Fibroblast of the aortic adventitia (primary cell): ENCODE data around the gene LIMS1. TPM values are rescaled to one million over a fixed set of nuclear protein-coding genes. Genes with fewer than 3 reads are reported as not detected.
A peak's percentile ranks its signal among the peaks of the same experiment; 100 is the strongest.
"Not testable (repeated sequence)": the region's sequence is repeated elsewhere in the genome, so short reads cannot be mapped to it uniquely, and the experiment has no call there.

Source experiments
- DNase-seq: peaks from one replicate; pipeline ENCODE4 v3.0.0-alpha.2; 2010; ENCODE audit warnings: low read depth
- H3K4me3 ChIP-seq: 2 replicates; pipeline ENCODE4 v1.5.1; 2011; ENCODE audit warnings: low read depth, mild to moderate bottlenecking, control low read depth, low read length, moderate library complexity
- CTCF ChIP-seq: IDR thresholded peaks from 2 replicates; pipeline ENCODE4 v1.5.1; 2011; ENCODE audit warnings: mild to moderate bottlenecking, low read length, control low read depth, inconsistent platforms; ENCODE audit not compliant: insufficient read depth
- total RNA-seq: library from RNA; depleted of rRNA; stranded (reverse); fragments of >200 nt; gene quantifications from 2 replicates; pipeline ENCODE4 v1.2.3, GENCODE V29; 2012; ENCODE audit warnings: low replicate concordance

LIMS1 gene
- total RNA-seq, 1 donor: 91.2 TPM

GRCh38 chr2:108664979-108665378, 130.7 kb downstream of the LIMS1 start:
- not testable (repeated sequence) for DNase-seq, H3K4me3 ChIP-seq

DNA sequence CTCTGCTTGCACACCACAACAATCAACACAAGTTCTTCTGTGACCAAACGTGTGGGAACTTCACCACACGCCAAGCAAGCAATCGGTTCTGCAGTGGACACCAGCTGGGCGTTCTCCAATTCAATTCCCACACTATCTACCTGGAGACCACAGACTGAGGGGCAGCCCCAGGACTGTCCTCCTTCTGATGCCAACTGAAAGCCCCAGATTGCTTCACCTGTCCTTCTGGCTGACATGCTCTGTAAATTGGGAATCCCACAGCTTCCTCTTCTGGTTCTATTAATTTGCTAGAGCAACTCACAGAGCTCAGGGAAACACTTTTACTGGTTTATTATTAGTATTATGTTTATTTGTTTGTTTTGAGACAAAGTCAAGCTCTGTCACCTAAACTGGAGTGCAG, 131.7 kb downstream of the LIMS1 start:
- H3K4me3 ChIP-seq, DNase-seq: not testable (repeated sequence)

- peak; percentile 46 for DNase-seq
- not testable (repeated sequence) for H3K4me3 ChIP-seq
Measured at GRCh38 chr2:108667140-108667539, 132.9 kb downstream of the LIMS1 start.

DNA sequence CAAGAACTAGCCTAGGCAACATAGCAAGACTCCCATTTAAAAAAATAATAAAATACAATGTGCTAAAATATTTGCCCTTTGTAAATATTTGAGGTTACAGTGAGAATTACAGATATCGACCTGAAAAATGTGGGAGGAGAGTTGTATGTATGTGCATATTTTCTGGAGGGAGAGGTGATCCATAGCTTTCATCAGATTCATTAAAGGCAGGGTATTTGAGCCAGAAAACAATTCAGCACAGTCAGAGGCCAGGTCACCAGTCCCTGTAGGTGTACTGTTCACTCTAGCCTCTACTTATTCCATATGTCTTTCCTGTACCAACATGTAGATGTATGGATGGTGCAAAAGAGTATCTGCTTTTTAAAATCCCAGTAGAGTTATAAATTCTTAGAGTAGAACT, 136.0 kb downstream of the LIMS1 start:
- DNase-seq: not testable (repeated sequence)

DNA sequence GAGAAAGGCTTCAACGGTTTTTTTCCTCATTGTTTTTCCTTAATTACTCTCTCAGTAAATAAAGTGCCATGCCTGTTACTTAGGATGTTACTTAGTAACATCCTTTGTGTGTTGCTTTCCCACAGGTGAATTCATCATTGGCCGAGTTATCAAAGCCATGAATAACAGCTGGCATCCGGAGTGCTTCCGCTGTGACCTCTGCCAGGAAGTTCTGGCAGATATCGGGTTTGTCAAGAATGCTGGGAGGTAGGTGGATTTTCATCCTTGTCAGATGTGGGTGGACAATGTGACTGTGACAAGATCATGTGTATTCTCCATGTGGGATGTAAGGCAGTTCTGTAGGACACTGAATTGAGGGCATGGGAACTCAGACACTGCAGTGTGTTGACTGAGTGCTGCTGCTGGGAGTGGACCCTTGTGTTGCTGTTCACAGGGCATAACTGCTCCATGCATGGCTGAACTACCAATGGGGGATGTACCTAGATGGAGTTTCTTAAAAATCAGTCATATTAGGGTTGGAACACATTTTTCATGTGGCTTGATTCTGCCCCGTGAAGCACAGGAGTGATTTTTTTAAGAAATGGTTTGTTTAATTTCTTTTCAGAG, 138.0 kb downstream of the LIMS1 start:
- not testable (repeated sequence) for H3K4me3 ChIP-seq, DNase-seq

More for the DNA sequence above, 136.0 kb downstream of the LIMS1 start:
- H3K4me3 ChIP-seq: not testable (repeated sequence)

DNA sequence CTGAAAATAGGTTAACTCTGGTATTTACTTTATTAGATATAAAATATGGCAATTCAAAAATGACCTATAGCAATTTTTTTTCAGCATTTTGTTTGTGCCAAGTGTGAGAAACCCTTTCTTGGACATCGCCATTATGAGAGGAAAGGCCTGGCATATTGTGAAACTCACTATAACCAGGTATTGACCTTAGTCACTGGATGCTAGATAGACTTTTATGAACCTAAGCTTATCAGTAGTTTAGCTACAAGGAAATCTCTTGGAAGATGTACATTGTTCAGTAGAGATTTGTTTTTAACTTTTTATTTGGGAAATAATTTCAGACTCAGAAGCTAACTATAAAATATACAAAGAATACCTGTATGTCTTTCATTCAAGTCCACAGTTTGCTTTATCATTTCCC, 142.3 kb downstream of the LIMS1 start:
- DNase-seq: not testable (repeated sequence)

DNA sequence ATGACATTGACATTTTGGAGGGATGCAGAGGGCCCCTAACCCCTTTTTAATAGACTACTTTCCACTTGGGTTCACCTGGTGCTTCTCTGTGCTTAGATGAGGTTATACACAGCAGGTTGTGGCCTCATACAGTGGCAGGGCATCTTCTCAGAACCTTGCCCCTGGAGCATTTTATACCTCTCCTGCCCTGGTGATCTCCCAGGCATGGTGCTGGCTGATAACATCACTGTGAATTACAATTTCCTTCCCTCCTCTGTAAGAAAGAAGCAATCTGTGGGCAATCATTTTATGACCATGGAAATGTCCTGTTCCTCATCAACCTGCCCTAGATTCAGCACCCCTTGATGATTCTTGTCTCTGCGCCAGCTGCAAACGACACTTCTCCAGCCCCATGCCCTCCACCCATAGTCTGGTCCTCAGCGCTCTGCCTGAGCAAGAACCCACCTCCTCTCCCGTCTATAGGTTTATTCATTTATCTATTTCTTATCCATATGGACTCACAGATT, 143.0 kb downstream of the LIMS1 start:
- not testable (repeated sequence) for H3K4me3 ChIP-seq

More for the DNA sequence above, 142.3 kb downstream of the LIMS1 start:
- H3K4me3 ChIP-seq: not testable (repeated sequence)

GRCh38 chr2:108678198-108678651, 144.0 kb downstream of the LIMS1 start:
- H3K4me3 ChIP-seq: not testable (repeated sequence)
- peak; percentile 84 for DNase-seq

More for the DNA sequence above, 143.0 kb downstream of the LIMS1 start:
- not testable (repeated sequence) for DNase-seq

- DNase-seq, H3K4me3 ChIP-seq: not testable (repeated sequence)
Measured at GRCh38 chr2:108680805-108681204, 146.5 kb downstream of the LIMS1 start.

DNA sequence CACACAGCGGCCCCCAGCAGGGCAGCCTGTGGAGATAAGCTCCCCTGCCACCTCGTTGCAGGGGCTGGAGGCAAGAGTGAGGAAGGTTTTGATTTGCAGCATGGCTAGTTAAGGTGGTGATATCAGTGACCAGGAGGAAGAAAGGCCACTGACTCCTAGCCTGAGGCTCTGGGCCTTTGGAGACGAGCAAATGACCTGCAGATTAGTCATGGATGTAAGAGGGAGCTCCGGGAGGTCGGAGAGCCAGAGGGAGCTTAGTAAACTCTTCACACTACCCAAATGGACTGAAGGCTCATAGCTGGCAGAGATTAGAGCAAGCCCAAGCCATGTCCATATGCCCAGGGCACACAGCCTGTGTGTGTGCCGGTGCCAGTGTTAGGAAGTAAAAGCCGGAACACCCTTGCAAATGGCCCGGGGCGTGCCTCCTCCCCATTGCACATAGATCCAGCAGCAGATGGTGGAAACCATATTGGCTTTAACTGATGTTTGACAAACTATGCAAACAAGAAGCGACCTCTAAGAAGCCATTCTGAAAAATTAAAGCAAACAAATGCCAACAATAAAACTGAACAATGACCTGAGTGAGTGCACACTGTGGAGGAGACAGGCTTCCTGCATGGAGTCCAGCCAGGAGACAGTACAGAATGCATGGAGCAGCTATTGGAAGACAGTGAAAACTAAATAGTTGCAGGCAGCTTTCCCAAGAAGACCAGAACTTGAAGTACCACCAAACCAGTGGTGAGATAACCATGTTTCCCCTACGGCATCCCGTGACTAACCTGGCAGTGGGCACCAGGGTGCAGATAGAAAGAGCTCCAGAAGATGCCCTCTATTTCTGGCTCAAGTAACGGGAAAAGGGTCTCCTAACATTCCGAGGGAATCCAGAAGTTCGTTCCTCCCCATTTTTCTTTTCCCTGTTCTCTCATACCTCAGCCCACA, 154.8 kb downstream of the LIMS1 start:
- not testable (repeated sequence) for DNase-seq, H3K4me3 ChIP-seq

GRCh38 chr2:108690001-108690400, 155.7 kb downstream of the LIMS1 start:
- H3K4me3 ChIP-seq, DNase-seq: not testable (repeated sequence)

- no peak overlapping the region for H3K4me3 ChIP-seq
- no peak for TF ChIP-seq CTCF
- no peak for DNase-seq
Measured at GRCh38 chr2:108691447-108691846, 157.2 kb downstream of the LIMS1 start.

GRCh38 chr2:108701208-108701607, 166.9 kb downstream of the LIMS1 start:
- H3K4me3 ChIP-seq: no peak overlapping the region
- no peak for TF ChIP-seq CTCF
- no peak for DNase-seq
